Muscle layer of duodenum (tissue), 2 donors: ENCODE measurements around the gene C7.
A peak's percentile ranks its signal among the peaks of the same experiment; 100 is the strongest.
"Not testable (repeated sequence)": the region's sequence is repeated elsewhere in the genome, so short reads cannot be mapped to it uniquely, and the experiment has no call there.

ENCODE experiments used
- H3K27ac ChIP-seq: one replicate; pipeline ENCODE4 v1.7.0; 2013; ENCODE audit warnings: mild to moderate bottlenecking, low read length
- H3K27me3 ChIP-seq: one replicate; pipeline ENCODE4 v1.7.0; 2013; ENCODE audit warnings: low read depth, mild to moderate bottlenecking, control low read depth, low read length
- H3K36me3 ChIP-seq, 2 donors: one replicate each; pipeline ENCODE4 v1.7.0; 2013; ENCODE audit warnings: low read length in 2 of 2, control low read depth in 1 of 2, mild to moderate bottlenecking in 1 of 2; ENCODE audit not compliant: insufficient read depth in 2 of 2, control insufficient read depth in 1 of 2
- H3K4me1 ChIP-seq, 2 donors: one replicate each; pipeline ENCODE4 v1.7.0; 2013; ENCODE audit warnings: low read length in 2 of 2, mild to moderate bottlenecking in 2 of 2, control low read depth in 1 of 2, moderate library complexity in 1 of 2; ENCODE audit not compliant: insufficient read depth in 2 of 2, control insufficient read depth in 1 of 2
- H3K4me3 ChIP-seq, 2 donors: one replicate each; pipeline ENCODE4 v1.7.0; 2013; ENCODE audit warnings: low read length in 2 of 2, low read depth in 1 of 2, mild to moderate bottlenecking in 1 of 2
- H3K9me3 ChIP-seq, 2 donors: one replicate each; pipeline ENCODE4 v1.7.0; 2013; ENCODE audit warnings: low read length in 2 of 2, control low read depth in 1 of 2, mild to moderate bottlenecking in 1 of 2; ENCODE audit not compliant: control insufficient read depth in 1 of 2
- donor health status: healthy.

The C7 gene

GRCh38 chr5:40909264-40909663, at the start of gene C7:
C7 (plus strand) TSS chr5:40909497; CDS start chr5:40909611, 114 bp downstream.
- H3K4me3 ChIP-seq, result peak within 1 kb of the TSS; percentile 14 to 56
- H3K27me3 ChIP-seq, result no peaks in the 10 kb centered on the region
- H3K27ac ChIP-seq, result peak within 1 kb of the TSS; percentile 65
- no peaks in the 10 kb centered on the region for H3K36me3 ChIP-seq
- H3K9me3 ChIP-seq, result no peaks in the 10 kb centered on the region
- peaks cover 0 to 5% of the 10 kb centered on the region in 2 donors for H3K4me1 ChIP-seq

- no peaks in the 10 kb centered on the region for H3K4me1 ChIP-seq
- no peaks in the 10 kb centered on the region for H3K27me3 ChIP-seq
- no peak overlapping the region for H3K27ac ChIP-seq
Measured at GRCh38 chr5:40860711-40861110, 48.6 kb upstream of the C7 start.

DNA sequence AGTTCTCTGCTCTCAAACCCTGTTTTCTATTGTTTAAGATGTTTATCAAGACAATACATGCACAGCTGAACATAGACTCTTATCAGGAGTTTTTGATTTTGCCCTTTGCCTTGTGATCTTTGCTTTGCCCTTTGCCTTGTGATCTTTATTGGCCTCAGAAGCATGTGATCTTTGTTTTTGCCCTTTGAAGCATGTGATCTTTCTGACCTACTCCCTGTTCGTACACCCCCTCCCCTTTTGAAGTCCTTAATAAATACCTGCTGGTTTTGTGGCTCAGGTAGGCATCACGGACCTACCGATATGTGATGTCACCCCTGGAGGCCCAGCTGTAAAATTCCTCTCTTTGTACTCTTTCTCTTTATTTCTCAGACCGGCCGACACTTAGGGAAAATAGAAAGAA, 44.3 kb upstream of the C7 start:
- H3K9me3 ChIP-seq, H3K4me1 ChIP-seq, H3K27ac ChIP-seq, H3K27me3 ChIP-seq, H3K36me3 ChIP-seq, H3K4me3 ChIP-seq: not testable (repeated sequence)

More at GRCh38 chr5:40860711-40861110, 48.6 kb upstream of the C7 start:
- H3K4me3 ChIP-seq, result no peak overlapping the region
- H3K36me3 ChIP-seq, result no peaks in the 10 kb centered on the region
- peaks cover 0 to 3% of the 10 kb centered on the region in 2 donors for H3K9me3 ChIP-seq

GRCh38 chr5:40866844-40867243, 42.5 kb upstream of the C7 start:
- H3K9me3 ChIP-seq, result peaks cover 0 to 3% of the 10 kb centered on the region in 2 donors
- no peak overlapping the region for H3K27ac ChIP-seq
- no peaks in the 10 kb centered on the region for H3K36me3 ChIP-seq
- no peaks in the 10 kb centered on the region for H3K27me3 ChIP-seq
- no peak overlapping the region for H3K4me3 ChIP-seq
- no peaks in the 10 kb centered on the region for H3K4me1 ChIP-seq

- Histone ChIP-seq H3K27ac (no peak overlapping the region), H3K4me1 (no peaks in the 10 kb centered on the region), H3K9me3 (peaks cover 0 to 3% of the 10 kb centered on the region in 2 donors), H3K27me3 (no peaks in the 10 kb centered on the region), H3K36me3 (no peaks in the 10 kb centered on the region), H3K4me3 (no peak overlapping the region)
Measured at GRCh38 chr5:40869384-40869783, 39.9 kb upstream of the C7 start.

DNA sequence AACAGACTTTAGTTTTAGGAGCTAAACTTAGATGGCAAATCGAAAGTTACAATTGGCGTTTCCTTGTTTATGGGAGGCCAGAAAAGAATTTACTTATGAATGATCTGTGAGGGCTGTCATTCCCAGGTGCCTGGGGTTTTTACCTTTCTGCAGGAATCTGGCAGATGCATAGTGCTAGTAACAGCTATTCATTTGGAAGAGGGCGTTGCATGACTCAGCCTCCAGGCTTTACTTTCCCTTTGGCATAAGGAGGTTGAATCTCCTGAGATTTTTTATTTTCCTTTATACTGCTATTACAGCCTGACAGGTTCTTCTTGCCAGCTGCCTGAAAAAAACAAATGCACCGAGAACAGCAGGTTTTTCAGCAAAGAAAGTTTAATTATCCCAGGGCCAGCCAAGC, 38.1 kb upstream of the C7 start:
- Histone ChIP-seq H3K9me3 (no peaks in the 10 kb centered on the region), H3K4me3 (no peak overlapping the region), H3K27me3 (no peaks in the 10 kb centered on the region), H3K4me1 (no peaks in the 10 kb centered on the region), H3K27ac (no peak overlapping the region), H3K36me3 (no peaks in the 10 kb centered on the region)

- not testable (repeated sequence) for H3K27ac ChIP-seq, H3K9me3 ChIP-seq, H3K4me3 ChIP-seq, H3K36me3 ChIP-seq, H3K4me1 ChIP-seq, H3K27me3 ChIP-seq
Measured at GRCh38 chr5:40872253-40872652, 37.0 kb upstream of the C7 start.

GRCh38 chr5:40873286-40873880, 35.9 kb upstream of the C7 start:
- Histone ChIP-seq H3K9me3 (no peaks in the 10 kb centered on the region), H3K27me3 (no peaks in the 10 kb centered on the region), H3K4me1 (no peaks in the 10 kb centered on the region), H3K27ac (no peak overlapping the region), H3K36me3 (no peaks in the 10 kb centered on the region), H3K4me3 (no peak overlapping the region)

- no peaks in the 10 kb centered on the region for H3K27me3 ChIP-seq
- H3K36me3 ChIP-seq, result no peaks in the 10 kb centered on the region
- no peak overlapping the region for H3K4me3 ChIP-seq
- no peaks in the 10 kb centered on the region for H3K9me3 ChIP-seq
- H3K4me1 ChIP-seq, result no peaks in the 10 kb centered on the region
- no peak overlapping the region for H3K27ac ChIP-seq
Measured at GRCh38 chr5:40875958-40876357, 33.3 kb upstream of the C7 start.

DNA sequence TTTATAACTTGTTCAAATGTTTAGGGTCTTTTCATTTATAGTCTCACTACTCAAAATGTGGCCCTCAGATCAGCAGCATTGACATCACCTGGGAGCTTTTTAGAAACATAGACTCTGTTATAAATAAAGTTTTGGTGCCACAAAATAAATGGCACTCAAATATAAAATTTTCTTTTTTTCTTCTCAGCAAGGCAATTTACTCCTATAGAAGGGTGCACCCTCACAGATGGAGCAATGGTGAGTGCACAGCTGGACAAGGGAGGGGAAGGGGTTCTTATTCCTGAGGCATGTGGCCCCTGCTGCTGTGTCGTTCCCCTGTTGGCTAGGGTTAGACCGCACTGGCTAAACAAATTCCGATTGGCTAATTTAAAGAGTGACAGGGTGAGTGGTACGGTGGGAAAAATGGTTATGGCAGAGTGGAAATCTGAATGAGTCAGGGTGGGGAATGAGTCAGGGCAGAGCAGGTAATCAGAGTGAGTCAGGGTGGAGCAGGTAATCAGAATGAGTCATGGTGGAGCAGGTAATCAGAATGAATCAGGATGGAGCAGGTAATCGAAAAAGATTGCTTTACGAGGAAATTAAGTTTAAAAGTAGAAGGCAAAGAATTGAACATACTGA, 31.8 kb upstream of the C7 start:
- Histone ChIP-seq H3K27ac (no peak overlapping the region), H3K4me3 (no peak overlapping the region), H3K9me3 (no peaks in the 10 kb centered on the region), H3K36me3 (no peaks in the 10 kb centered on the region), H3K27me3 (no peaks in the 10 kb centered on the region), H3K4me1 (no peaks in the 10 kb centered on the region)

DNA sequence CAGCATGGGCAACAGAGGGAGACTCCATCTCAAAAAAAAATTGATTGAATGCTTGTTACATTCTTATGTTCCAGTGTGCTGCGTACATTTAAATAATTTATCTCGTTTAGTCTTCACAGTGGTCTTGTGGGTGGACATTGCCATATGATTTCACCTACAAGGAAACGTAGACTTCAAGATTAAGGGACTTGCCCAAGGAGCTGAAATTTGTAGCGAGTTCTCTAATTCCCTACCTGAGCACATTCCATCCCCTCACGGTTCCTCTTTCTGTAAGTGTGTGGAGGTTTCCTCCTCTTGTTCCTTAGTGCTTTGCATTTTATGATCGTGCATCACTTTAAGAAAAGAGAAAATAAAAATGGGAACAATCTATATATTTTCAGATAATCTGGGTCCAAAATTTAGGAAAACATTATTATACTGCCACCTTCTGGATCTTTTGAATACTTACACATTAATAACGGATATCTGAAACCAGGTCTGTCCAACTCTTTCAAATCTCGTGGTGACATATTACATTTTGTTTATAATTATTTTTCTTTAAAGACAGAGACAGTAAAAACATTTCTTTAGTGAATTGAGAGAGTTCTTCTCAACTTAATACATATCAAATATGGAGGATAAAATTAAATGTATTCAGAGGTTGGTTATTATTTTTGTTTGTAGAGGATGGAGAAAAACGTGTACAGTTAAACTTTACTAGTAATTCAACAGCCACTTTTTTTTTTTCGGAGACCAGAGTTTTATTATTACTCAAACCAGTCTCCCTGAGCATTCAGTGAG, 29.9 kb upstream of the C7 start:
- Histone ChIP-seq H3K4me3 (no peak overlapping the region), H3K9me3 (no peaks in the 10 kb centered on the region), H3K36me3 (no peaks in the 10 kb centered on the region), H3K27me3 (no peaks in the 10 kb centered on the region), H3K4me1 (no peaks in the 10 kb centered on the region), H3K27ac (no peak overlapping the region)
